ENCODE measurements around the gene AARS1.
"Not testable (repeated sequence)": the region's sequence is repeated elsewhere in the genome, so short reads cannot be mapped to it uniquely, and the experiment has no call there.

DNA sequence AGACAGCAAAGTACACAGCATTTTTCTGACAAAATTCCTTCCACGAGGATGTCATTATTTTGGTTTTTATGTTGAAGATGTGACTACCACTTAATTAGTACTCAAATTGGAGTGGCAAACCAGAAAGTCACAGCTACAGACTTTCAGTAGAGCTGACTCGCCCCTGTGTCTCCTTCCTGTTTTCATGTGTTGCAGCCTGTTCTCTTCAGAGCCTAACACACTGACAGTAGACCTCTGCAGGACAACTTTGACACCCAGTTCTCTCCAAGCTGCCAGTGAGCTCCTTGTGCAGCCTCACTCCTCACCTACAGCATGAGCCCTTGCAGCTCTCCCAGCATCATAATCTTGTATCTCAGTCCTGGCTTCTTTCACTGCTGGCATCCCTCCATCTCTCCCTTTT, 66.7 kb downstream of the AARS1 start:
- TF ChIP-seq, protein P1, sequence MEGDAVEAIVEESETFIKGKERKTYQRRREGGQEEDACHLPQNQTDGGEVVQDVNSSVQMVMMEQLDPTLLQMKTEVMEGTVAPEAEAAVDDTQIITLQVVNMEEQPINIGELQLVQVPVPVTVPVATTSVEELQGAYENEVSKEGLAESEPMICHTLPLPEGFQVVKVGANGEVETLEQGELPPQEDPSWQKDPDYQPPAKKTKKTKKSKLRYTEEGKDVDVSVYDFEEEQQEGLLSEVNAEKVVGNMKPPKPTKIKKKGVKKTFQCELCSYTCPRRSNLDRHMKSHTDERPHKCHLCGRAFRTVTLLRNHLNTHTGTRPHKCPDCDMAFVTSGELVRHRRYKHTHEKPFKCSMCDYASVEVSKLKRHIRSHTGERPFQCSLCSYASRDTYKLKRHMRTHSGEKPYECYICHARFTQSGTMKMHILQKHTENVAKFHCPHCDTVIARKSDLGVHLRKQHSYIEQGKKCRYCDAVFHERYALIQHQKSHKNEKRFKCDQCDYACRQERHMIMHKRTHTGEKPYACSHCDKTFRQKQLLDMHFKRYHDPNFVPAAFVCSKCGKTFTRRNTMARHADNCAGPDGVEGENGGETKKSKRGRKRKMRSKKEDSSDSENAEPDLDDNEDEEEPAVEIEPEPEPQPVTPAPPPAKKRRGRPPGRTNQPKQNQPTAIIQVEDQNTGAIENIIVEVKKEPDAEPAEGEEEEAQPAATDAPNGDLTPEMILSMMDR (IDR thresholded peaks at IDR 0.05): not testable (repeated sequence)
- not testable (repeated sequence) for TF ChIP-seq POLR2A (IDR thresholded peaks at IDR 0.05)

Data from Peyer's patch (tissue), 4 donors.